ENCODE results near the gene TGIF2. TPM values are rescaled to one million over a fixed set of nuclear protein-coding genes. Genes with fewer than 3 reads are reported as not detected.
A peak's percentile ranks its signal among the peaks of the same experiment; 100 is the strongest.

Gene TGIF2
- total and polyA plus RNA-seq, 2 of the 8 experiments (the other 6 are each of a cell fraction or from before 2014, with no cell fraction given), result 49.7 to 76.7 TPM

DNA sequence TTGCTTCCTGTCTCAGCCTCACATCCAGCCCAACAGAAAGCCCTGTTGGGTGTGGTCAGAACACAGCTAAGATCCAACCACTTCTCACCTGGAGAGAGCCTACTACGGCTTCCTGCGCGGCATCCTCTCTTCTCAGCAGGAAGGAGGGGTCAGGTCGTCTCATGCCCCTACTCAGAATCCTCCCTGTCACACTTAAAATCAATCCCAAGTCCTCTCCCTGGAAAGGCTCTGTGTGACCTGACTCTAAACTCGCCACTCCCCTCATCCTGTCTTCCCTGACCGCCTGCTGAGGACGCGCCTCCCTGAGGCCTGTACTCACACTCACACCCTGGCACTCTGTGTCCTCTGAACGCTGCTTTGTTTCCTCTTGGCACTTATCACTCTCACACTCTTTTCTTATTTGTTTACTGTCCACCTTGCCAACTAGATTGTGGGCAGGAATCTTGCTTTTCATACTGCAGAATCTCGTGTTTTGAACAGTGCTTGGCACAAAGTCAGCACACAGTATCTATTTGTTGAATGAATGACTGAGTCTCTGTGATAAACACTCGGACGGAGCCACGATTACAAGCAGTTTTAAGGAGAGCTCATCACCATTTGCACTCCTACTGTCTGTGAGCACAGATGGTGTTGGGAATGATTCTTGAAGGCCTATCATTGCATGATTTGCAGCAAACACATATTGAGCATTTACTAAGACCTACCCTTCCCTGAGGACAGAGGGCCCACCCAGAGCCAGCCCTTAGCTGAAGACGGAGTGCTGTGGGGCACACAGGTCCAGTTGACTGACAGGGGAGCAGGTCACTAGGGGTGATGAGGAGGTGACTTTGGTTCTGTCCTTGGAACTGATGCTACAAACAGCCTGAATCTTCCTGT lies 50.9 kb downstream of the TGIF2 start:
- Histone ChIP-seq H3K9me3 (ENCODE audit: insufficient read depth in 2 of 2, low read depth in 1 of 2, low read length in 1 of 2) (no peaks in the 10 kb centered on the region), H2AFZ (ENCODE audit: low read length) (peak overlapping the region; percentile 90; the same call in 1 of the 2 replicates), H4K8ac (ENCODE audit: extremely low read depth, insufficient read depth, low read length) (peak overlapping the region; percentile 71; the same call in 1 of the 2 replicates), H3K27ac (ENCODE audit: low read depth, low read length) (no peak overlapping the region), H3K9ac (replicated peaks in 1 of 4; ENCODE audit: extremely low read depth in 1 of 4, low read depth in 3 of 4, low read length in 3 of 4) (no peak overlapping the region; a peak in 2 of 7 replicates), H3K18ac (ENCODE audit: extremely low read depth, low read length) (no peak overlapping the region), H3K23me2 (ENCODE audit: low read depth, low read length) (no peaks in the 10 kb centered on the region; the same call in 1 of the 2 replicates), H3K23ac (ENCODE audit: insufficient read length) (no peak overlapping the region), H2BK12ac (ENCODE audit: low read depth, low read length) (no peak overlapping the region), H2BK20ac (ENCODE audit: low read length) (no peak overlapping the region), H3K4ac (replicated peaks; ENCODE audit: insufficient read length, low read depth, low read length) (no peak overlapping the region), H2AK5ac (ENCODE audit: low read depth, low read length) (no peak overlapping the region), H2BK15ac (ENCODE audit: low read length) (no peak overlapping the region), H3K4me2 (ENCODE audit: insufficient read depth in 1 of 2, low read depth in 2 of 2, low read length in 2 of 2) (no peak overlapping the region), H3K79me2 (ENCODE audit: control insufficient read depth in 1 of 2, insufficient read depth in 2 of 2, low read length in 2 of 2) (no peaks in the 10 kb centered on the region), H3K27me3 (replicated peaks in 1 of 4; ENCODE audit: control insufficient read depth in 3 of 4, extremely low read depth in 1 of 4, insufficient read depth in 3 of 4, low read length in 3 of 4) (no peaks in the 10 kb centered on the region), H4K91ac (replicated peaks; ENCODE audit: insufficient read length, low read length) (no peak overlapping the region), H3K56ac (replicated peaks; ENCODE audit: insufficient read length, low read depth, low read length) (no peak overlapping the region), H3K79me1 (ENCODE audit: low read depth, low read length) (no peaks in the 10 kb centered on the region), H2BK5ac (ENCODE audit: low read depth, low read length) (0 out of 2 replicates have a peak overlapping the region, but pooled peaks have one; percentile 9), H3K14ac (ENCODE audit: insufficient read length) (no peak overlapping the region), H2BK120ac (replicated peaks; ENCODE audit: low read depth, low read length) (no peak overlapping the region), H3K4me1 (replicated peaks in 1 of 4; ENCODE audit: control insufficient read depth in 3 of 4, insufficient read depth in 4 of 4, low read length in 3 of 4) (peaks cover 0 to 4% (median 1%) of the 10 kb centered on the region in 4 experiments; a peak in 3 of 7 replicates), H4K5ac (ENCODE audit: insufficient read length, low read depth, low read length) (no peak overlapping the region), H3K36me3 (ENCODE audit: control insufficient read depth in 2 of 4, insufficient read depth in 4 of 4, low read length in 3 of 4) (no peaks in the 10 kb centered on the region), H4K20me1 (replicated peaks in 1 of 2; ENCODE audit: control insufficient read depth in 1 of 2, insufficient read depth in 2 of 2, low read length in 2 of 2) (no peaks in the 10 kb centered on the region), H3K4me3 (ENCODE audit: extremely low read depth in 1 of 4, insufficient read depth in 2 of 4, low read depth in 3 of 4, low read length in 4 of 4) (no peak overlapping the region)
- ChIA-PET CTCF (ENCODE audit: partially characterized antibody) (interaction anchor here (0.7 to 3.7 kb wide), 8 partner anchors 9 to 105 kb away, joined by 3 to 30 read pairs (median 3); no protein-coding TSS in a partner anchor), POLR2A (ENCODE audit: partially characterized antibody) (interaction anchor here (1.2 to 1.6 kb wide), 3 partner anchors 10 to 54 kb away, joined by 3 to 5 read pairs (median 5); no protein-coding TSS in a partner anchor)
- TF ChIP-seq ASH2L (IDR thresholded peaks at IDR 0.05; ENCODE audit: low read length), result peak; percentile 67
- TF ChIP-seq POLR2A (IDR thresholded peaks at IDR 0.05; ENCODE audit: control extremely low read depth in 1 of 2, low read depth in 2 of 2, low read length in 2 of 2), result no peak
- 0 out of 4 replicates have a peak, but pooled peaks of 1 of the 2 experiments have one; percentile 12 for TF ChIP-seq RAD21 (IDR thresholded peaks at IDR 0.05 in 1 of 2, conservative IDR thresholded peaks at IDR 0.05 in 1 of 2; ENCODE audit: low read depth in 2 of 2, low read length in 2 of 2)
- TF ChIP-seq JUND (IDR thresholded peaks at IDR 0.05; ENCODE audit: low read length), result no peak
- TF ChIP-seq HDAC6 (IDR thresholded peaks at IDR 0.05; ENCODE audit: low read depth, low read length), result no peak
- no peak for TF ChIP-seq EP300 (IDR thresholded peaks at IDR 0.05; ENCODE audit: borderline replicate concordance in 1 of 2, low read depth in 2 of 2, low read length in 2 of 2)
- 83% methylated on average over 14 of the region's 14 CpGs; no CpG with 5 or more reads in 1 of the 2 experiments for WGBS, 2 experiments (ENCODE audit: extremely low coverage in 1 of 2, insufficient coverage in 1 of 2, insufficient read length in 1 of 2, insufficient replicate concordance in 2 of 2, low coverage in 1 of 2, low lambda C conversion rate in 2 of 2, missing lambda C conversion rate in 1 of 2)
- FAIRE-seq (no peak), DNase-seq (ENCODE audit: low read depth in 1 of 2, low spot score in 2 of 2) (no peak)
